ENCODE results near the gene GATB.

GATB gene

DNA sequence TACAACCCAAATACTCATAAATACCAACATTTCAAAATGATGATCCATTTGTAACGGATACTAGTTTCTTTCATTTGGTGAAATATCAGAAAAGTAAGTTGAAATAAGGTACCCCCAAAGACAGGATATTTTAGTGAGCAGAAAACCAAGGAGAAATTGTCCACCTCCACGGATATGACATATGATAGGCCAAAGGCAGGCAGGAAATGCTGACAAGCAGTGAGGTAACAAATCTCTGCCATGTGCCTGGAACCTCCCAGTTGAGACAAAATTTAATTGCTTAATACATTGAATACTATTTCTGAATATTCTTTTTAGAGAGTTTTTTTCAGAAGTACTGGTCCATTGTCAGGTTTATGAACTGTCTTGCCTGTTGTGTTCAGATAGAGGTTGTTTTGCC lies 118.8 kb downstream of the GATB start:
- no peak for DNase-seq

DNA sequence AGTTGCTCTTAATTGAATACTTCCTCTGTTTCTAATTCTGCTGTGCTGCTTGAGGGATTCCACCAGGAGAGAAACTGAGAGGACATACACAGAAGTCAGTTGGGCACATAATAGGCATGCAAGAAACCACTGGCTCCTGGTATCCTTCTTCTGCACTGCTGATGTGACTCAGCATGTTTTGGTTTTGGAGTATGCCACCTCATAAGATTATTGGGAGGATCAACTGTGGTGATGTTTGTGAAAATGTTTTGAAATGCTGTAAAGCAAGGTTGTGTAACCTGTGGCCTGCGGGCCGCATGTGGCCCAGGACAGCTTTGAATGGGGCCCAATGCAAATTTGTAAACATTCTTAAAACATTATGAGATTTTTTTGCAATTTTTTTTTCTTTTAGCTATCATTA lies 119.6 kb downstream of the GATB start:
- DNase-seq: no peak

DNA sequence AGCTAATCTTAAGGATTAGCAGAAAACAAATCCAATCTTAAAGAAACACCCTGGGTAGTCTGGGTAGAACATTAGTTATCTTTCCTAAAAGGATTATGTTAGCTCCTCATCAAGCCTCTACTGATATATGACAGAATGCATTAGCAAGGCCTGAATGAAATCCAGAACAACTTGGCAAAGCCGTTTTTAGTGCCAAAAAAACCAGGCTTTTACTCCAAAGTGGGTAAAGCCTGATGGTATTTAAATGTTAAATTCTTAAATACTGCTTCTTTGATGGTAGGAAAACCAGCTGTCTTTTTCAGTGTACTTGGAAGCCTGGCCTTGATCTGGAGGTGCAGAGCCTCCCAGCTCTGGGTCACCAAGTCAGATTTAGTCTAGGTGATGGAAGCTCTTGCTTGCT lies 120.4 kb downstream of the GATB start:
- DNase-seq: no peak

DNA sequence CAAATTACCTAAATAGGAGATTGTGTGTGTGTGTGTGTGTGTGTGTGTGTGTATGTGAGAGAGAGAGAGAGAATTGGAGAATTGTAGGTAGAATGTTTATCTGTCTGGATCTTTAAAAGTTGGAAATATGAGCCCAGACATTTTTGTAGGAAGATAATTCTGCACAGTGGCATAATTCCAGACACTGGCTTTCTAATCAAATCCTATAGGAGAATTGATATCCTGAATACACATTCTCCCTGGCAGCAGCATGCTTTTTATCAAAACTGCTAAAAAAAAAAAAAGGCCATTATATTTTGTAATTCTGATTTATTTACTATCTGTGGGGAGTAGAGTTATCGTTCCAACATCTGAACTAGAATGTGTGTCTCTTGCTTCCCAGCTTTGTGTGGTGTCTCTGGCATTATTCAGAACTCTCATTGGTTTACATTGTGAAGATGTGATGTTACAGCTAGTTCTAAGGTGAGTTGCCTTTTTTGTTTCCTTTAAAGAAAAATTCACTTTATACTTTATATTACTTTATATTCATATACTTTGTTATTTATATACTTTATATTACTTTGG lies 122.4 kb downstream of the GATB start:
- DNase-seq: no peak

DNA sequence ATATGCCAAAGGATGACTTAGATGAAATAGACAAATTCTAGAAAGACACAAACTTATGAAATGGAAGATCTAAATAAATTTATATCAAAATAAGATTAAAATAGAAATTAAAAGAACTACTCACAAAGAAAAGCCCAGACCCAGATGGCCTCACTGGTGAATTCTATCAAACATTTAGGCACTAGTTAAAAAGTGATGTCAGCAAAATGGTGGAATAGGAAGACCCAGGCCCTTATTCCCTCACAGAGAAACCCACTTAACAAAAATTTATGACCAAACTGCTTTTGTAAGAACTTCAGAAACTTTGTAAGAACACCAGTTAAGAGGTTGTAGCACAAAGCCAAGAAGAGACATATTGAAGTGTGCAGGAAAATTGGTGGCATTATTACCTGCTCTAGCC lies 129.5 kb downstream of the GATB start:
- DNase-seq: no peak

DNA sequence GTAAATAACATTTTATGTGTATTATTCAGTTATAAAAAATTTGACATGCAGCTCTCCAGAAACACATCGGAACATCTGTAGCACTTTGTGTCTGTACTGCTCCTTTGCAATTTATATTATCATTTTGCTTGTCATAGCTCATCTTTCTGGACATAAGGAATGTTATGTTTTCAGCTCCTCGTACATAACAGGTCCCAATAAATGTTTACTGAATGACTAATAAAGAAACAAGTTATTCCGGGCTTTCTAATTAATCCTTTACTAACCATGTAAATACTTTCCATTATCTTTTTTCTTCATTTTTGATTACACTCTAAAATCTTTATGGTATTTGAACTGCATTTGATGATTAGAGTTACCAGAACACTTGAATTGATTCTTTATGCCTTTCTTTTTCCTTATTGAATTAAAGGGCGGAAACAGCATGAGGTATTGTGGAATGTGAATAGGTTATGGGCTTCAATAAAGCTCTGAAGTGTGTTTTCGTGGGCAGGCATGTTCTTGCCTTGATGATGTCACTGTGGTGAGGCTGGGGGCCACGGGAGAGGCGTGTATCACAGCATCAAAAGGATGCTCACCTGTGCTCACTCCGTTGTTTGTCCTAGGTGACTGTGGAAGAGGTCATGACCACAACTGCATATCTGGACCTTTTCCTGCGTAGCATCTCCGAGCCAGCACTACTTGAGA lies 131.6 kb downstream of the GATB start:
- DNase-seq: no peak

DNA sequence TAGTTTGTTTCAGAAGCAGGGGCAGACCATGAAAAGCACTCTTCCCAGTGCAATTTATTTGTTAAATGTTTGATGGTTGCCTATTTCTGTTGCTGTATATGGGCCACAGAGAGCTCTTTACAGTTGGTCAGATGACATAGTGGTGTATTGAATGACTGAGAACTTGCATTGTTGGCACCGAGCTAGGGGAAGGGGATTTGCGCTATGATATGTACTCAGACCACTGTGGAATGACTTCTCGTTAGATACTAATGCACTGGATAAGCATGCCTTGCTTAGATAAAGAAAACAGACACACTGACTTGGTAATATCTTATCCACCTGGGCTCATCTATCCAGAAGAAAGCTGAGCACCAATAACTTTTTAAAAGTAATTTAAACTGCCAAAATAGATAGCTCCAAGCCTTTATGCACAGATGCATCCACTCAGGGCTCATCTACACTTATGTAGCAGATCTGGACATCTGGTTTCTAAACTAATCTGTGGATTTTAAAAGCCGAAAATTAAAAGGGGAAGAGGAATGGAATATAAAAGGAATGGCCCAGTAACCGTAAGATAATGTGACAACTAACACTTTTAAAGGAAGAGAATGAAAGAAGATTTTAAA lies 132.7 kb downstream of the GATB start:
- DNase-seq: no peak

DNA sequence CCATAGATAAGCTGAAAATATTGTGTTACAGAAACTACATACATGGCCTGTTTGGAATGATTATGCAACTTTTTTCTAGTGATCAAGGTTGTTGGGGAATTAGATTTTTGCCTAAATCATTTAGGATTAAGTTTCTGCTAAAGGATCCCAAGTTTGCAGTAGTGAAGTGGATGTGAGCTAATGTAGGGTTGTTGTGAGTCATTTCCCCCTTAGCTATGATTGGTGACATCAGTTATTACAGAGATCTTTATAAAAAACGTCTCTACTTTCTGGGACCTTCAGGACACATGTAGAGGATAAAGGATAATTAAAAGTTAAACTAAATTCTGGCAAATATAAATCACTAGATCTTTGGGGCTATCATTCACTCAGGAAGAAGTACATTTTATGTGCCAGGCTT lies 133.3 kb downstream of the GATB start:
- no peak for DNase-seq

DNA sequence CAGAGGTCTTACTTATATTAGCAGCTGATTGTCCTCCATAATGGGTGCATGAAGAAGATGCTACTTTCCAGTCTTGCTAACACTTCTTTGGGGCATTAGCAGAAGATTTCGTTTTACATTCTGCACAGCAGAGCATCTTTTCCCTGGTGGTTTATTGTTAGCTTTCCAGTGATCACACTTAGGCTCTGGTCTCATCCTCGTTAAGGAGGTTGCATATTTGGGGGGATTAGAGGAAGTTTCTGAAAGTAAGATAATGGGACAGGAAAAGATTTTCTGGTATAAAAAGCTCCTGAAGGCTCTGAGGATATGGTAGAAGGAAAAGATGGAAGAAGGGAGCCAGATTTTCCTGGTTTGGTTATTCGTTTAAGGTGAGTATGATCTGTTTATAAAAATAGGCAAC lies 134.1 kb downstream of the GATB start:
- DNase-seq: no peak

DNA sequence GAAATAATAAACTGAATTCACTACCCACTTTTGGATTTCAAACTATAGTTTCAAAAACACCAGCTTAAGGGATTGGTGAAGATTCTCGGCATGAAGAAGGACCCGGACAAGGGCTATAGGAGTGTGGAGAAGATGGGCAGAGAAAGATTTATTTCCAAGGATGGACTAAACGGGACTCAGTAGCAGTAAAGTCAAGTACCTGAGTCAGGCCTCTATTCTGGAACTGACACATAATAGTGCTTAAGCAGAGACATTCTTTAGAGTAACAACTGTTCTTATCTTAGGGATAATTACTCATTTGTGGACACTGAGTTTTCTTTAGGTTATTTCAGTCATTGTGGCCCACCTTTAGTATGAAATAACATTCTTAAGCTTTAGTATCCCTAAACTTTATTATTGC lies 134.6 kb downstream of the GATB start:
- DNase-seq: no peak

DNA sequence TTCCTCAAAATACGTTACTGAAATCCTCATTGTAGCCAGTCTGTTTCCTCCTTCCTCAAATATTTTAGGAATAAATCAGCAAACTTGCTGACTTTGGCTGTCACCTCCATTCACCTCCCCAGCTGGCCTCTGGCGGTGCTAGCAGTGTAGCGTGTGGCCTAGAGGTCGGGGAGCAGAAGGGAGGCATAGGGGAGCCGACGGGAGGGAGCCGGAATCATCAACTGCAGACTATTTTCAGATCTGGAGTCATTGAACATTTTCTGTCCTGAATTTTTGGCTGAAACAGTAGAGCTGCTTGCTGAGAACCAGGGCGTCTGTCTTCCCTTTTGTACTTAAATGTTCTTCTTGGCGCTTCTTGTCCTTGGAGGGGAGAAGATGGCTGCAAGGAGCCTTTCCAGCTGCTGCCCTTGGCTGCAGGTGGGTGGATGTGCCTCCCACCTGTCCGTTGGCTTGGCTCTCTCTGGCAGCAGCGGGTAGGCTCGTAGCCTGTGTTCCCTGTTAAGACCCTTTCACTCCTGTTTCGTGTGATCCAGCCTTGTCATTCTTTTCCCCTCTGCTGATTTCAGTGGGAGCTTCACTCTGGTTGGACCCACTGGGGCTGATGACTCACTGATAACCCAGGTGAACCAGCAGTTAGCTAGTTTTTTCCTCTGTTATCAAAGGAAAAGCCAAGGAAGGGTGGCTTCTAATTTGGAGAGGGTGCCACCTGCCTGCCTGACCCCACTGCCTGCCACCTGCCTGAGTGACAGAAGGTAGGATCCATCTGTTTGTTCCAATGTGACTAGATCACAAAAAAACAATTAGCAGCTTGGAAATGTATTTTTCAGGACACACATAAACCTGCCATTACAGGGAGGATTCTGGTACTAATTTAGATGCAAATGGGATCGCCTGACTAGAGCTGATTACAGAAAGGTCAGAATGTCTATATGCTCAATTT lies 135.9 kb downstream of the GATB start:
- no peak for DNase-seq

All from CD4-positive, alpha-beta T cell treated with Interleukin-21 for 1 hour (primary cell).